HS-27A (cell line): ENCODE measurements around the gene RIPOR2.
"Not testable (repeated sequence)": the region's sequence is repeated elsewhere in the genome, so short reads cannot be mapped to it uniquely, and the experiment has no call there.

Experiments
- DNase-seq: peaks from one replicate; pipeline ENCODE4 v3.0.0-alpha.2; 2012; ENCODE audit warnings: low read depth, missing footprints

The RIPOR2 gene

DNA sequence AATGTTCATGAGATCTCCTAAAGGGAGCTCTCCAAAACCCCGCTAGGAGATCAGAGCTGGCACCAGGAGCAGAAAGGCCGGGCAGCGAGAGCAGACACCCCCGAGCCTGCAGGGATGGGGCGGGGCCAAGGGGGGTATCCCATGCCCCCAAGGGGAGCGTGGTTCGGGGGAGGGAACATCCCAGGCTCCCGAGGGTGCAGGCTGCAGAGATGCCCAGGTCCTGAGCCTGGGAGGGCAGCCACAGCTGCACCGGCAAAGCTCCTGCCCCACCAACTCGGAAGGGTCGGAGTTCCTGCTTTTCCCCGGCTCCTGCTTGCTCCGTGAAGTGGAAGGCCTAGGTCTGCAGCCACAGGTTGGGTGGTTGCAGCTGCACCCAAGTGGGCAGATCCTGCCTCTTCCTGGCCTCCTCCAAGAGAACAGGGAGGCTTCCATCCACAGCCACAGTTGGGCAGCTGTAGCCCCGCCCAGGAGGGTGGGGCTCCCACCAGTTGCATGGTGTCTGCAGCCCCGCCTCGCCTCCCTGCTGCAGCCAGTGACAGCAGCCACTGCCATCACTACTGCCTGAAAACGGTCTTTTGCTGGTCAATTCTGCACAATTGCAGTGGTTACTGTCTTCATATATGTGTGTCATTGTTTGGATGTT lies 174.4 kb downstream of the RIPOR2 start:
- DNase-seq = no peak

DNA sequence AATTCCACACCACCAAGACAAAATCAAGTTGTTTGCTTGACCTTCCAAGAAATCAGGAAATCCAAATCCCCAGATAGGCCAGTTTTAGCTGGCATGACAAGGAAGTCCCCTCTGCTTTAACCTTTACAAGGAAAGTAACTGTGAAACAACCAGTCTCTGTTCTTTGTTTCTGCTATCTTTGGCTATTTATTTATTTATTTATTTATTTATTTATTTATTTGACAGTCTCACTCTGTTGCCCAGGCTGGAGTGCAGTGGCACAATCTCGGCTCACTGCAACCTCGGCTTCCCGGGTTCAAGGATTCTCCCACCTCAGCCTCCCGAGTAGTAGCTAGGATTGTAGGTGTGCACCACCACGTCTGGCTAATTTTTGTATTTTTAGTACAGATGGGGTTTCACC lies 175.6 kb downstream of the RIPOR2 start:
- DNase-seq = no peak

DNA sequence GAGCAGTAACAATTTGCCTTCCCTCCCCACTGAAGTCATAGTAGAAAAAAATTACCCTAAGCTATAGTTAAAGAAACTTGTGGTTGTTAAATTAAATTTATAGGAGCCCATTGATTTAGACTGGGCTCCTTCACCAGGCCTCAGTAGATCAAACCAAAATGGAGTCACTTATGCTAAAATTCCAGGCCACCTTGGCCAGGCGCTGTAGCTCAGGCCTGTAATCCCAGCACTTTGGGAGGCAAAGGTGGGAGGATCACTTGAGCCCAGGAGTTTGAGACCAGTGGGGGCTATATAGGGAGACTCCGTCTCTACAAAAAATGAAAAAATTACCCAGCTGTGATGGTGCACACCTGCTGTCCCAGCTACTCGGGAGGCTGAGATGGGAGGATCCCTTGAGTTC lies 176.0 kb downstream of the RIPOR2 start:
- DNase-seq = no peak

DNA sequence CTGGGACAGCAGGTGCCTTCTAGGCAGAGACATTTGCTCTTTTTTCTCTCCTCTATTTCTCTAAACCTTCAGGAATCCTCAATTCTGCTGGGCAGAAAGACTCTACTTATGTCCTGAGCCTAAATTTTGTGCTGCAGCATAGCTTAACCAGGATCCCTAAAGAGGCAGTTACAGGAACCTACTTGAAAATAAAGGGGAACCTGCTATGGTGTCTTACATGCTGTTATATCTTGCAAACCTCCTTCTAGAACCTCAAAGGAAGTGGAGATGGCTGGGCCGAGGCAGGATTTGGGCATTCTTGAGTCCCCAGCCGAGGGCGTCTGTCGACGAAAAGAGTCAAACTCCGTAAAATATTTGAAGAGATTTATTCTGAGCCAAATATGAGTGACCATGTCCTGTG lies 178.1 kb downstream of the RIPOR2 start:
- DNase-seq = no peak

DNA sequence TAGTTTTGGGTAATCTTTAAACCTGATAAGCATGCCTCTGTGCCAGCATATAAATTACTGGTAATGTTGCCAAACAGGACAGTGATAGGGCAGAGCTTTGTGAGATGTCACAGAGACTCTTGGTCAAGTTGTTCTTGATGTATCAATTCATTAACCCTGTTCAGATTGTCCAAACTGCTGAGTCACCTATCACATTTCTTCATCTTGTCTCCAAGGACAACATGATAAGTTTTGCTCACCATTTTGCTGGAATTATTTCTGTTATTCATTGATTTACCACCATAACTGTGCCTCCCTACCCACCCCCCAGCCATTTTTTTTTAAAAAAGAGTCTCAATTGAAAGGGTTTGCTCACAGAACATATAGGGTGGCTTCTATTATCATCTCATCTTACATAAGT lies 180.5 kb downstream of the RIPOR2 start:
- DNase-seq = no peak

DNA sequence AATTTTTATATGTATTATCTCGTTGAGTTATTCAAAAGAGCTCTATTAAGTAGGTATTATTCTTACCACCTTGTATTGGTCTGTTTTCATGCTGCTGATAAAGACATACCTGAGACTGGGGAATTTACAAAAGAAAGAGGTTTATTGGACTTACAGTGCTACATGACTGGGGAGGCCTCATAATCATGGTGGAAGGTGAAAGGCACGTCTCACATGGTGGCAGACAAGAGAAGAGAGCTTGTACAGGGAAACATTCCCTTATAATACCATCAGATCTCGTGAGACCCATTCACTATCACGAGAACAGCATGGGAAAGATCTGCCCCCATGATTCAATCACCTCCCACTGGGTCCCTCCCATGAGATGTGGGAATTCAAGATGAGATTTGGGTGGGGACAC lies 181.4 kb downstream of the RIPOR2 start:
- not testable (repeated sequence) for DNase-seq
